Karpas-422 (cell line): Measurements from ENCODE around the gene SULT2B1. TPM values are rescaled to one million over a fixed set of nuclear protein-coding genes. Genes with fewer than 3 reads are reported as not detected.

ENCODE experiments used
- DNase-seq: peaks from one replicate; pipeline ENCODE4 v3.0.0-alpha.2; 2015
- H2AFZ ChIP-seq: fragments of 200-600 bp; sonication (generic); 2 replicates; pipeline ENCODE4 v1.6.1; 2014; ENCODE audit warnings: antibody characterized with exemption, low read length, mixed read lengths
- H3K27ac ChIP-seq: fragments of 200-600 bp; sonication (generic); 2 replicates; pipeline ENCODE4 v1.5.1; 2014; ENCODE audit warnings: mild to moderate bottlenecking, low read length, moderate library complexity
- H3K27me3 ChIP-seq: fragments of 200-600 bp; sonication (generic); 2 replicates; pipeline ENCODE4 v1.6.1; 2014; ENCODE audit warnings: low read length, mixed read lengths
- H3K36me3 ChIP-seq: fragments of 200-600 bp; sonication (generic); 2 replicates; pipeline ENCODE4 v1.6.1; 2014; ENCODE audit warnings: low read length, mixed read lengths; ENCODE audit not compliant: insufficient read depth
- H3K4me1 ChIP-seq: fragments of 200-600 bp; sonication (generic); 2 replicates; pipeline ENCODE4 v1.6.1; 2014; ENCODE audit warnings: mild to moderate bottlenecking, low read length, mixed read lengths
- H3K4me2 ChIP-seq: fragments of 200-600 bp; sonication (generic); 2 replicates; pipeline ENCODE4 v1.6.1; 2014; ENCODE audit warnings: low read length, low read depth, mild to moderate bottlenecking; ENCODE audit not compliant: poor library complexity, severe bottlenecking
- H3K4me3 ChIP-seq: fragments of 200-600 bp; sonication (generic); 2 replicates; pipeline ENCODE4 v1.5.1; 2014; ENCODE audit warnings: mild to moderate bottlenecking, antibody characterized with exemption, low read length, mixed read lengths
- H3K79me2 ChIP-seq: fragments of 200-600 bp; sonication (generic); 2 replicates; pipeline ENCODE4 v1.6.1; 2014; ENCODE audit warnings: mild to moderate bottlenecking, low read length, mixed read lengths
- H3K9ac ChIP-seq: fragments of 200-600 bp; sonication (generic); 2 replicates; pipeline ENCODE4 v1.6.0; 2014; ENCODE audit warnings: low read length
- H3K9me2 ChIP-seq: fragments of 200-600 bp; sonication (generic), shearing (Covaris generic); replicated peaks from 2 replicates; pipeline ENCODE4 v1.6.0; 2014; ENCODE audit warnings: mild to moderate bottlenecking, low read length, moderate library complexity; ENCODE audit not compliant: insufficient read depth
- H3K9me3 ChIP-seq: fragments of 300-700, 200-600 bp; sonication (generic); 2 replicates; pipeline ENCODE4 v1.6.1; 2014; ENCODE audit warnings: low read length, mixed read lengths
- H4K20me1 ChIP-seq: fragments of 200-600 bp; sonication (generic); 2 replicates; pipeline ENCODE4 v1.6.1; 2014; ENCODE audit warnings: mild to moderate bottlenecking, antibody characterized with exemption, low read length, low read depth; ENCODE audit not compliant: insufficient read depth
- total RNA-seq: library from RNA; depleted of rRNA; stranded (reverse); fragments of >200 nt; shearing (Covaris generic); gene quantifications from 2 replicates; pipeline ENCODE4 v1.2.3, GENCODE V29; 2014; ENCODE audit warnings: low replicate concordance

Gene SULT2B1
- total RNA-seq, 1 experiment from 2014 or later, result not detected

GRCh38 chr19:48520134-48520533, 31.8 kb upstream of the SULT2B1 start:
- Histone ChIP-seq H3K9me3 (no peaks in the 10 kb centered on the region), H3K36me3 (no peaks in the 10 kb centered on the region), H2AFZ (no peak overlapping the region), H3K27ac (no peak overlapping the region), H3K4me2 (no peak overlapping the region), H3K9ac (no peak overlapping the region), H3K4me1 (0 out of 2 replicates have a peak, but pooled peaks cover 3% of the 10 kb centered on the region), H3K9me2 (no peaks in the 10 kb centered on the region), H3K4me3 (no peak overlapping the region), H3K27me3 (no peaks in the 10 kb centered on the region), H4K20me1 (no peaks in the 10 kb centered on the region), H3K79me2 (no peaks in the 10 kb centered on the region)
- no peak for DNase-seq

- no peaks in the 10 kb centered on the region for H3K4me1 ChIP-seq
- H3K9me3 ChIP-seq, result peaks cover 5% of the 10 kb centered on the region; the same call in 1 of the 2 replicates
- H3K9ac ChIP-seq, result no peak overlapping the region
- no peak overlapping the region for H2AFZ ChIP-seq
- H3K4me2 ChIP-seq, result no peak overlapping the region
- H3K27me3 ChIP-seq, result no peaks in the 10 kb centered on the region
- H3K27ac ChIP-seq, result no peak overlapping the region
- H4K20me1 ChIP-seq, result no peaks in the 10 kb centered on the region
- H3K79me2 ChIP-seq, result no peaks in the 10 kb centered on the region
- no peaks in the 10 kb centered on the region for H3K9me2 ChIP-seq
- no peaks in the 10 kb centered on the region for H3K36me3 ChIP-seq
- DNase-seq, result no peak
- no peak overlapping the region for H3K4me3 ChIP-seq
These were observed 27.8 kb upstream of the SULT2B1 start for GRCh38 chr19:48524221-48524620.

- H3K9me2 ChIP-seq, result no peaks in the 10 kb centered on the region
- H3K4me2 ChIP-seq, result no peak overlapping the region
- no peak overlapping the region for H3K9ac ChIP-seq
- H3K4me3 ChIP-seq, result no peak overlapping the region
- H3K36me3 ChIP-seq, result no peaks in the 10 kb centered on the region
- peaks cover 5% of the 10 kb centered on the region; the same call in 1 of the 2 replicates for H3K9me3 ChIP-seq
- no peaks in the 10 kb centered on the region for H3K27me3 ChIP-seq
- H3K79me2 ChIP-seq, result no peaks in the 10 kb centered on the region
- H4K20me1 ChIP-seq, result no peaks in the 10 kb centered on the region
- H3K4me1 ChIP-seq, result no peaks in the 10 kb centered on the region
- H3K27ac ChIP-seq, result no peak overlapping the region
- no peak overlapping the region for H2AFZ ChIP-seq
- no peak for DNase-seq
These were observed 27.2 kb upstream of the SULT2B1 start for GRCh38 chr19:48524732-48525131.

- Histone ChIP-seq H3K4me2 (no peak overlapping the region), H3K4me1 (no peaks in the 10 kb centered on the region), H3K9me2 (no peaks in the 10 kb centered on the region), H3K9me3 (peaks cover 5% of the 10 kb centered on the region; the same call in 1 of the 2 replicates), H3K4me3 (no peak overlapping the region), H3K27ac (no peak overlapping the region), H3K27me3 (no peaks in the 10 kb centered on the region), H3K36me3 (no peaks in the 10 kb centered on the region), H3K9ac (no peak overlapping the region), H3K79me2 (no peaks in the 10 kb centered on the region), H2AFZ (no peak overlapping the region), H4K20me1 (no peaks in the 10 kb centered on the region)
- DNase-seq, result no peak
These were observed 22.8 kb upstream of the SULT2B1 start for GRCh38 chr19:48529156-48529555.

DNA sequence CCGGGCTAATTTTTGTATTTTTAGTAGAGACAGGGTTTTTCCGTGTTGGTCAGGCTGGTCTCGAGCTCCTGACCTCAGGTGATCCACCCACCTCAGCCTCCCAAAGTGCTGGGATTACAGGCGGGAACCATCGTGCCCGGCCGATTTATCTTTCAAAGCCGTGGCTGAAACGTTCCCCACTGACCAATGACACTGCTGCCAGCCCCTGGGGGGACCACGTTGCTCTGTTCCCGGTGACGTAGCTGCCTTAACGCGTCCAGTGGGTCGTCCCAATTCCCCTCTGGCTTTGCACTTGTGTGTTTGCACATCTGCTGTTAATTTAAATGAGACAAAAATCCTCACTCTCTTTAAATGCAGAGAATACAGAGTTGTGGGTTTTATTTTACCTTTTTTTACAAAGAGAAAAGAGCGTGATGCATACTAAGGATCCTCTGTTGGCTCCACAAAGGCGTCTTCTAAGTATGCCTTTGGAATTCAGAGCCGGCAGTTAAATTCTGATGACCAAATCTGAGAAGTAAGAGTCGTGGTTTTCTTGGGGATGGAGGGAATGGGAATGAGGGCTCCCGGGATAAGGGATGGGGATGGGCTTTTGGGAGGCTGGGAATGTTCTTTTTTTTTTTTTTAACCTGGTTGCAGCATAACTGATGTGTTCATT, 21.8 kb upstream of the SULT2B1 start:
- H3K4me1 ChIP-seq, result no peaks in the 10 kb centered on the region
- H3K4me2 ChIP-seq, result no peak overlapping the region
- H3K9ac ChIP-seq, result no peak overlapping the region
- H3K4me3 ChIP-seq, result no peak overlapping the region
- H3K9me2 ChIP-seq, result no peaks in the 10 kb centered on the region
- no peak overlapping the region for H2AFZ ChIP-seq
- peaks cover 5% of the 10 kb centered on the region; the same call in 1 of the 2 replicates for H3K9me3 ChIP-seq
- H3K27me3 ChIP-seq, result no peaks in the 10 kb centered on the region
- H3K79me2 ChIP-seq, result no peaks in the 10 kb centered on the region
- no peaks in the 10 kb centered on the region for H3K36me3 ChIP-seq
- H4K20me1 ChIP-seq, result no peaks in the 10 kb centered on the region
- no peak overlapping the region for H3K27ac ChIP-seq
- no peak for DNase-seq

DNA sequence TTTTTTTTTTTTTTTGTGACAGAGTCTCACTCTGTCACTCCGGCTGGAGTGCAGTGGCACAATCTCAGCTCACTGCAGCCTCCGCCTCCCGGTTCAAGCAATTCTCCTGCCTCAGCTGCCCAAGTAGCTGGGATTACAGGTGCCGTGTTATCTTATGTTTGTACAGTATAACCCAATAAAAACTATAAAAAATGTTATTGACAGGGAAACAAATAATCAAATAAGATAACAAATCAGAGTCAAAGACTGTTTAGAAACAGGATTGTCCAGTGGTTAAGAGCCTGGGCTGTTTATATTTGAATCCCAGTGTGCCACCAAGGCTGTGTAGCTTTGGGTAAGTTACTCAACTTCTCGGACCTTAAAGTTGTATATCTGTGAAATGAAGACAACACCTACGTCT, 21.2 kb upstream of the SULT2B1 start:
- Histone ChIP-seq H3K27me3 (no peaks in the 10 kb centered on the region), H3K4me1 (no peaks in the 10 kb centered on the region)
- DNase-seq, result no peak

GRCh38 chr19:48533770-48534169, 18.2 kb upstream of the SULT2B1 start:
- no peaks in the 10 kb centered on the region for H3K36me3 ChIP-seq
- H4K20me1 ChIP-seq, result no peaks in the 10 kb centered on the region
- no peak overlapping the region for H3K27ac ChIP-seq
- no peaks in the 10 kb centered on the region for H3K9me3 ChIP-seq
- H3K4me1 ChIP-seq, result no peaks in the 10 kb centered on the region
- H3K79me2 ChIP-seq, result no peaks in the 10 kb centered on the region
- no peaks in the 10 kb centered on the region for H3K9me2 ChIP-seq
- no peak overlapping the region for H3K9ac ChIP-seq
- no peak overlapping the region for H3K4me2 ChIP-seq
- no peaks in the 10 kb centered on the region for H3K27me3 ChIP-seq
- no peak overlapping the region for H3K4me3 ChIP-seq
- no peak for DNase-seq
- no peak overlapping the region for H2AFZ ChIP-seq

More for the DNA sequence above, 21.2 kb upstream of the SULT2B1 start:
- no peaks in the 10 kb centered on the region for H3K36me3 ChIP-seq
- no peak overlapping the region for H3K9ac ChIP-seq
- H3K27ac ChIP-seq, result no peak overlapping the region
- no peaks in the 10 kb centered on the region for H4K20me1 ChIP-seq
- H3K9me2 ChIP-seq, result no peaks in the 10 kb centered on the region
- H3K79me2 ChIP-seq, result no peaks in the 10 kb centered on the region
- no peak overlapping the region for H3K4me2 ChIP-seq
- H3K9me3 ChIP-seq, result peaks cover 5% of the 10 kb centered on the region; the same call in 1 of the 2 replicates
- no peak overlapping the region for H3K4me3 ChIP-seq
- no peak overlapping the region for H2AFZ ChIP-seq

GRCh38 chr19:48537541-48537940, 14.4 kb upstream of the SULT2B1 start:
- H3K27ac ChIP-seq, result no peak overlapping the region
- no peak for DNase-seq
- H2AFZ ChIP-seq, result no peak overlapping the region
- H3K9ac ChIP-seq, result no peak overlapping the region
- H4K20me1 ChIP-seq, result no peaks in the 10 kb centered on the region
- H3K36me3 ChIP-seq, result no peaks in the 10 kb centered on the region
- H3K4me1 ChIP-seq, result no peaks in the 10 kb centered on the region
- H3K9me2 ChIP-seq, result no peaks in the 10 kb centered on the region
- H3K4me2 ChIP-seq, result no peak overlapping the region
- no peaks in the 10 kb centered on the region for H3K79me2 ChIP-seq
- H3K4me3 ChIP-seq, result no peak overlapping the region
- no peaks in the 10 kb centered on the region for H3K27me3 ChIP-seq
- no peaks in the 10 kb centered on the region for H3K9me3 ChIP-seq
